A549 (cell line): Measurements from ENCODE around the gene MBOAT2. TPM values are rescaled to one million over a fixed set of nuclear protein-coding genes. Genes with fewer than 3 reads are reported as not detected.

Experiments
- ATAC-seq, 2 experiments: fragments of 200-7000 bp in 1 of 2; fragments of >200 bp in 1 of 2; cut with Nextera tagmentation in 1 of 2; cut with Tn5 transposase in 1 of 2; 3 replicates each; pipeline versions ENCODE4 v1.8.0 to v1.9.1; 2018 to 2020; ENCODE audit warnings: mild to moderate bottlenecking in 1 of 2, moderate library complexity in 1 of 2
- CTCF ChIA-PET: fragments of 300-600 bp; sonication (Branson Sonifier 250); formaldehyde crosslinking; extraction: SDS; loops from one replicate; lab custom pipeline; 2021; ENCODE audit warnings: antibody characterized with exemption, inconsistent platforms; lab: Yijun Ruan, JAX
- POLR2A ChIA-PET: fragments of 350-600 bp; formaldehyde crosslinking; extraction: SDS; loops from one replicate; lab custom pipeline; 2021; ENCODE audit warnings: antibody characterized with exemption, inconsistent platforms; lab: Yijun Ruan, JAX
- DNase-seq, 2 experiments: peaks; one replicate each; pipeline versions ENCODE4 v3.0.0 to v3.0.0-alpha.2; 2011 to 2016; ENCODE audit warnings: low read depth in 1 of 2, low spot score in 1 of 2
- FAIRE-seq: peaks from 2 replicates; lab custom pipeline; 2011; peaks lifted over from hg19 to GRCh38; lab: Jason Lieb, UNC
- H3K27ac ChIP-seq, 2 experiments: fragments of >200 bp; sonication (Bioruptor Twin); formaldehyde crosslinking; 3 replicates each; pipeline ENCODE4 v1.5.1; 2016 to 2017
- H3K4me1 ChIP-seq: fragments of >200 bp; sonication (Bioruptor Twin); formaldehyde crosslinking; 3 replicates; pipeline ENCODE4 v1.6.1; 2016
- H3K4me2 ChIP-seq: fragments of >200 bp; sonication (Bioruptor Twin); formaldehyde crosslinking; 3 replicates; pipeline ENCODE4 v1.6.1; 2016
- H3K4me3 ChIP-seq: fragments of >200 bp; sonication (Bioruptor Twin); formaldehyde crosslinking; 3 replicates; pipeline ENCODE4 v1.5.1; 2016
- H3K9me3 ChIP-seq: fragments of >200 bp; sonication (Bioruptor Twin); formaldehyde crosslinking; 3 replicates; pipeline ENCODE4 v1.6.1; 2016
- BHLHE40 ChIP-seq: IDR thresholded peaks from 2 replicates; pipeline ENCODE4 v1.6.1; 2012; ENCODE audit warnings: low read depth, low read length, inconsistent platforms
- CBX8 ChIP-seq: fragments of 200-600 bp; sonication (generic); IDR thresholded peaks from 2 replicates; pipeline ENCODE4 v1.6.1; 2016
- CHD2 ChIP-seq: fragments of 150-350 bp; IDR thresholded peaks from 2 replicates; pipeline ENCODE4 v1.6.1; 2014; ENCODE audit warnings: low read length; ENCODE audit not compliant: partially characterized antibody
- EHF ChIP-seq: fragments of 250-450 bp; sonication (Bioruptor Pico); IDR thresholded peaks from 2 replicates; pipeline ENCODE4 v1.5.0; 2020; ENCODE audit warnings: mild to moderate bottlenecking
- EHMT2 ChIP-seq: fragments of 200-600 bp; sonication (generic); IDR thresholded peaks from 2 replicates; pipeline ENCODE4 v1.6.1; 2016; ENCODE audit warnings: antibody characterized with exemption, low read depth, mild to moderate bottlenecking, moderate library complexity
- ESRRA ChIP-seq: fragments of 150-350 bp; IDR thresholded peaks from 2 replicates; pipeline ENCODE4 v1.6.1; 2014; ENCODE audit warnings: mild to moderate bottlenecking, low read length, borderline replicate concordance
- HDAC2 ChIP-seq: fragments of 200-600 bp; sonication (generic); IDR thresholded peaks from 2 replicates; pipeline ENCODE4 v1.6.1; 2016
- JUNB ChIP-seq: fragments of >200 bp; sonication (Bioruptor Twin); formaldehyde crosslinking; IDR thresholded peaks from 2 replicates; pipeline ENCODE4 v1.6.1; 2016
- KDM5A ChIP-seq: fragments of 200-600 bp; sonication (generic); IDR thresholded peaks from 2 replicates; pipeline ENCODE4 v1.6.1; 2016; ENCODE audit warnings: antibody characterized with exemption, mild to moderate bottlenecking
- MAFK ChIP-seq: fragments of 450-650 bp; IDR thresholded peaks from 2 replicates; pipeline ENCODE4 v1.6.1; 2014; ENCODE audit not compliant: partially characterized antibody
- POLR2A ChIP-seq: IDR thresholded peaks from 2 replicates; pipeline ENCODE4 v1.6.1; 2012; ENCODE audit warnings: mild to moderate bottlenecking, low read length
- POLR2AphosphoS2 ChIP-seq: conservative IDR thresholded peaks from 2 replicates; pipeline ENCODE4 v1.6.1; 2012; ENCODE audit warnings: low read length, improper control_type of control experiment, inconsistent platforms
- RAD21 ChIP-seq, 2 experiments: fragments of >200 bp in 1 of 2; sonication (Bioruptor Twin) in 1 of 2; formaldehyde crosslinking in 1 of 2; IDR thresholded peaks in 1 of 2; conservative IDR thresholded peaks in 1 of 2; 2 replicates in 1 of 2; 3 replicates in 1 of 2; pipeline ENCODE4 v1.6.1; 2012 to 2018; ENCODE audit warnings: inconsistent platforms in 1 of 2
- RCOR1 ChIP-seq: fragments of 150-350 bp; IDR thresholded peaks from 2 replicates; pipeline ENCODE4 v1.6.1; 2014; ENCODE audit warnings: antibody characterized with exemption, low read length, low read depth
- SMC3 ChIP-seq: fragments of >200 bp; sonication (Bioruptor Twin); formaldehyde crosslinking; IDR thresholded peaks from 3 replicates; pipeline ENCODE4 v1.6.1; 2018; ENCODE audit warnings: inconsistent platforms
- SREBF2 ChIP-seq: fragments of 450-650 bp; IDR thresholded peaks from 2 replicates; pipeline ENCODE4 v1.6.1; 2014; ENCODE audit warnings: mild to moderate bottlenecking, moderate library complexity
- ZFP36 ChIP-seq: fragments of 450-650 bp; IDR thresholded peaks from 2 replicates; pipeline ENCODE4 v1.6.1; 2014; ENCODE audit warnings: borderline replicate concordance; ENCODE audit not compliant: partially characterized antibody
- WGBS: methylation state at CpG from one replicate; pipeline ENCODE4 v1.1.6; 2017; ENCODE audit errors: missing lambda C conversion rate; 5-methylcytosine and 5-hydroxymethylcytosine counted together
- polyA plus RNA-seq, 4 experiments: library from polyadenylated mRNA; depleted of rRNA in 3 of 4; stranded (reverse); fragments of >200 nt; fragmentation: RNase III in 1 of 4; extraction: RNeasy Plus Mini Kit Qiagen cat#74134 plus additional on column Dnase treatment in 1 of 4; gene quantifications; 2 replicates in 3 of 4; 3 replicates in 1 of 4; pipeline ENCODE4 v1.2.3, GENCODE V29; 2011 to 2017
- TF ChIP-seq, protein P1 (sequence below): IDR thresholded peaks from 2 replicates; pipeline ENCODE4 v1.6.1; 2012; ENCODE audit warnings: low read depth, borderline replicate concordance
- TF ChIP-seq, protein P2 (sequence below): fragments of >200 bp; sonication (Bioruptor Twin); formaldehyde crosslinking; IDR thresholded peaks from 3 replicates; pipeline ENCODE4 v1.5.1; 2016
- TF ChIP-seq, protein P3 (sequence below): fragments of 450-650 bp; IDR thresholded peaks from 2 replicates; pipeline ENCODE4 v1.6.1; 2014; ENCODE audit warnings: antibody characterized with exemption
- TF ChIP-seq, protein P4 (sequence below): fragments of >200 bp; sonication (Bioruptor Twin); formaldehyde crosslinking; IDR thresholded peaks from 2 replicates; pipeline ENCODE4 v1.6.1; 2016
- TF ChIP-seq, protein P5 (sequence below): fragments of 150-350 bp; IDR thresholded peaks from 2 replicates; pipeline ENCODE4 v1.6.1; 2014; ENCODE audit warnings: low read depth, mild to moderate bottlenecking, low read length
- TF ChIP-seq, protein P6 (sequence below): fragments of 200-600 bp; sonication (generic); IDR thresholded peaks from 2 replicates; pipeline ENCODE4 v1.6.1; 2016; ENCODE audit warnings: antibody characterized with exemption, mild to moderate bottlenecking, moderate library complexity

Gene MBOAT2
- polyA plus RNA-seq, 2 of the 4 experiments (the other 2 are of a cell fraction) = 33.1 to 33.3 TPM

DNA sequence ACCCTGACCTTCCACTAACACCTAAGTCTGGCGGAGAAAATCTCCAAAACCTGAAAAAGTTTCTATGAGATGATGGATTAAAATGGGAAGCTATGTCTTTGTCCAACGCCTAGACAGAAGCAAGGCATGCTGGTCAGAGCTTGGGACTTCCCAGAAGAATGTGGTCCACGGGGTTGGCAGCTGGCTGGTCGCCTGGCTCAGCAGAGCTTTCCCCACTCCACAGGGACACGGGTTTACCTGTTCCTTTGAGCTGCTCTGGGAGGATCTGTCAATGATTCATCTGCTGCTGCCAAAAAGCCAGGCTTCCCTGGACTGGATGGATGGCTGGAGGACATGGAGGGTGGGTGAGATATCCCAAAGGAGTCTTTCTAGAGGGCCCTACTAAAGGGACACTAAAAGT, 10.8 kb downstream of the MBOAT2 start:
- Histone ChIP-seq H3K4me2 (no peak overlapping the region), H3K4me3 (no peak overlapping the region), H3K9me3 (no peaks in the 10 kb centered on the region), H3K27ac (no peak overlapping the region), H3K4me1 (no peaks in the 10 kb centered on the region)
- no peak for TF ChIP-seq KDM5A
- TF ChIP-seq, protein P1, sequence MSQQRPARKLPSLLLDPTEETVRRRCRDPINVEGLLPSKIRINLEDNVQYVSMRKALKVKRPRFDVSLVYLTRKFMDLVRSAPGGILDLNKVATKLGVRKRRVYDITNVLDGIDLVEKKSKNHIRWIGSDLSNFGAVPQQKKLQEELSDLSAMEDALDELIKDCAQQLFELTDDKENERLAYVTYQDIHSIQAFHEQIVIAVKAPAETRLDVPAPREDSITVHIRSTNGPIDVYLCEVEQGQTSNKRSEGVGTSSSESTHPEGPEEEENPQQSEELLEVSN = no peak
- no peak for TF ChIP-seq CHD2
- TF ChIP-seq, protein P2, sequence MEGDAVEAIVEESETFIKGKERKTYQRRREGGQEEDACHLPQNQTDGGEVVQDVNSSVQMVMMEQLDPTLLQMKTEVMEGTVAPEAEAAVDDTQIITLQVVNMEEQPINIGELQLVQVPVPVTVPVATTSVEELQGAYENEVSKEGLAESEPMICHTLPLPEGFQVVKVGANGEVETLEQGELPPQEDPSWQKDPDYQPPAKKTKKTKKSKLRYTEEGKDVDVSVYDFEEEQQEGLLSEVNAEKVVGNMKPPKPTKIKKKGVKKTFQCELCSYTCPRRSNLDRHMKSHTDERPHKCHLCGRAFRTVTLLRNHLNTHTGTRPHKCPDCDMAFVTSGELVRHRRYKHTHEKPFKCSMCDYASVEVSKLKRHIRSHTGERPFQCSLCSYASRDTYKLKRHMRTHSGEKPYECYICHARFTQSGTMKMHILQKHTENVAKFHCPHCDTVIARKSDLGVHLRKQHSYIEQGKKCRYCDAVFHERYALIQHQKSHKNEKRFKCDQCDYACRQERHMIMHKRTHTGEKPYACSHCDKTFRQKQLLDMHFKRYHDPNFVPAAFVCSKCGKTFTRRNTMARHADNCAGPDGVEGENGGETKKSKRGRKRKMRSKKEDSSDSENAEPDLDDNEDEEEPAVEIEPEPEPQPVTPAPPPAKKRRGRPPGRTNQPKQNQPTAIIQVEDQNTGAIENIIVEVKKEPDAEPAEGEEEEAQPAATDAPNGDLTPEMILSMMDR = no peak
- no peak for TF ChIP-seq CBX8
- no peak for TF ChIP-seq SREBF2
- no peak for TF ChIP-seq EHMT2
- TF ChIP-seq, protein P3, sequence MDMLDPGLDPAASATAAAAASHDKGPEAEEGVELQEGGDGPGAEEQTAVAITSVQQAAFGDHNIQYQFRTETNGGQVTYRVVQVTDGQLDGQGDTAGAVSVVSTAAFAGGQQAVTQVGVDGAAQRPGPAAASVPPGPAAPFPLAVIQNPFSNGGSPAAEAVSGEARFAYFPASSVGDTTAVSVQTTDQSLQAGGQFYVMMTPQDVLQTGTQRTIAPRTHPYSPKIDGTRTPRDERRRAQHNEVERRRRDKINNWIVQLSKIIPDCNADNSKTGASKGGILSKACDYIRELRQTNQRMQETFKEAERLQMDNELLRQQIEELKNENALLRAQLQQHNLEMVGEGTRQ = no peak
- TF ChIP-seq JUNB = no peak
- no peak for TF ChIP-seq ESRRA
- TF ChIP-seq, protein P4, sequence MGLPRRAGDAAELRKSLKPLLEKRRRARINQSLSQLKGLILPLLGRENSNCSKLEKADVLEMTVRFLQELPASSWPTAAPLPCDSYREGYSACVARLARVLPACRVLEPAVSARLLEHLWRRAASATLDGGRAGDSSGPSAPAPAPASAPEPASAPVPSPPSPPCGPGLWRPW = no peak
- TF ChIP-seq EHF (CRISPR knock-in tag) = no peak
- TF ChIP-seq, protein P5, sequence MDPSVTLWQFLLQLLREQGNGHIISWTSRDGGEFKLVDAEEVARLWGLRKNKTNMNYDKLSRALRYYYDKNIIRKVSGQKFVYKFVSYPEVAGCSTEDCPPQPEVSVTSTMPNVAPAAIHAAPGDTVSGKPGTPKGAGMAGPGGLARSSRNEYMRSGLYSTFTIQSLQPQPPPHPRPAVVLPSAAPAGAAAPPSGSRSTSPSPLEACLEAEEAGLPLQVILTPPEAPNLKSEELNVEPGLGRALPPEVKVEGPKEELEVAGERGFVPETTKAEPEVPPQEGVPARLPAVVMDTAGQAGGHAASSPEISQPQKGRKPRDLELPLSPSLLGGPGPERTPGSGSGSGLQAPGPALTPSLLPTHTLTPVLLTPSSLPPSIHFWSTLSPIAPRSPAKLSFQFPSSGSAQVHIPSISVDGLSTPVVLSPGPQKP = no peak
- no peak for TF ChIP-seq POLR2AphosphoS2
- WGBS = 64% methylated on average over 5 of the region's 5 CpGs
- POLR2A ChIA-PET = interaction anchor here (1.4 kb wide), 1 partner anchor 11 kb away, joined by 5 read pairs; the partner anchor contains the start of gene MBOAT2
- ATAC-seq (no peak), FAIRE-seq (no peak), DNase-seq (no peak)
- CTCF ChIA-PET = interaction anchor here (0.6 to 1.4 kb wide), 6 partner anchors 11 to 146 kb away, joined by 3 read pairs; no protein-coding TSS in a partner anchor

DNA sequence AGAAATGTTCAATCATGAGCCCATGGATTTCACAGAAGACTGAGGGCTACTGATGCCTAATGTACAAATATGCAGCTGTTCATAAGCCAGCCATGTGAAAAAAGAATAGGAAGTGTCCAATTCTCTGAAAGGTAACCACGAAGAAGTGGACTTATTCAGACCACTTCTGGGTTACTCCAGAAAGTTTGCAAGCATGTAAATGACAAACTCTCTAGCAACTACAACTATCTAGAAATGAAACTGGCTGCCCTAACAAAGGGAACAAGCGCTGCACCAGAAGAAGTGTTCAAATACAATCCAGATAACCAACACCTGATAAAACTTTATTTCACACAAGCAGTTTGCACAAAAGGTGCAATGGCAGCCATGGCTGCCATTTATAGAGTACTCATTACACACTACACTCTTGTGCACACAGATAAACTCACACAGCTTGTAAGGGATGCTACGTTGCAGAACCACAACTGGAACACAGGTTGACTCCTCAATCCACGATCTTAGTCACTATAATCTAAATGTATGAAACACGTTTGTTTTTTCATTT, 13.9 kb downstream of the MBOAT2 start:
- no peak overlapping the region for H3K4me2 ChIP-seq
- H3K27ac ChIP-seq = no peak overlapping the region
- CTCF ChIA-PET = interaction anchor here (0.6 kb wide), 1 partner anchor 13 kb away, joined by 3 read pairs; no protein-coding TSS in a partner anchor
- DNase-seq (no peak), FAIRE-seq (no peak), ATAC-seq (no peak)
- no peaks in the 10 kb centered on the region for H3K9me3 ChIP-seq
- peaks cover 6% of the 10 kb centered on the region; the same call in 2 of the 3 replicates for H3K4me1 ChIP-seq
- POLR2A ChIA-PET = interaction anchor here (1.1 kb wide), 1 partner anchor 14 kb away, joined by 3 read pairs; the partner anchor contains the start of gene MBOAT2
- H3K4me3 ChIP-seq = no peak overlapping the region
- WGBS = 79% methylated on average over 5 of the region's 5 CpGs
- TF ChIP-seq BHLHE40 (no peak), EHF (CRISPR knock-in tag) (no peak), POLR2A (no peak), HDAC2 (no peak), ZFP36 (no peak), CHD2 (no peak), MAFK (no peak), SMC3 (no peak), RCOR1 (no peak), RAD21 (conservative IDR thresholded peaks at IDR 0.05 in 1 of 2, IDR thresholded peaks at IDR 0.05 in 1 of 2) (no peak)
- TF ChIP-seq, protein P6, sequence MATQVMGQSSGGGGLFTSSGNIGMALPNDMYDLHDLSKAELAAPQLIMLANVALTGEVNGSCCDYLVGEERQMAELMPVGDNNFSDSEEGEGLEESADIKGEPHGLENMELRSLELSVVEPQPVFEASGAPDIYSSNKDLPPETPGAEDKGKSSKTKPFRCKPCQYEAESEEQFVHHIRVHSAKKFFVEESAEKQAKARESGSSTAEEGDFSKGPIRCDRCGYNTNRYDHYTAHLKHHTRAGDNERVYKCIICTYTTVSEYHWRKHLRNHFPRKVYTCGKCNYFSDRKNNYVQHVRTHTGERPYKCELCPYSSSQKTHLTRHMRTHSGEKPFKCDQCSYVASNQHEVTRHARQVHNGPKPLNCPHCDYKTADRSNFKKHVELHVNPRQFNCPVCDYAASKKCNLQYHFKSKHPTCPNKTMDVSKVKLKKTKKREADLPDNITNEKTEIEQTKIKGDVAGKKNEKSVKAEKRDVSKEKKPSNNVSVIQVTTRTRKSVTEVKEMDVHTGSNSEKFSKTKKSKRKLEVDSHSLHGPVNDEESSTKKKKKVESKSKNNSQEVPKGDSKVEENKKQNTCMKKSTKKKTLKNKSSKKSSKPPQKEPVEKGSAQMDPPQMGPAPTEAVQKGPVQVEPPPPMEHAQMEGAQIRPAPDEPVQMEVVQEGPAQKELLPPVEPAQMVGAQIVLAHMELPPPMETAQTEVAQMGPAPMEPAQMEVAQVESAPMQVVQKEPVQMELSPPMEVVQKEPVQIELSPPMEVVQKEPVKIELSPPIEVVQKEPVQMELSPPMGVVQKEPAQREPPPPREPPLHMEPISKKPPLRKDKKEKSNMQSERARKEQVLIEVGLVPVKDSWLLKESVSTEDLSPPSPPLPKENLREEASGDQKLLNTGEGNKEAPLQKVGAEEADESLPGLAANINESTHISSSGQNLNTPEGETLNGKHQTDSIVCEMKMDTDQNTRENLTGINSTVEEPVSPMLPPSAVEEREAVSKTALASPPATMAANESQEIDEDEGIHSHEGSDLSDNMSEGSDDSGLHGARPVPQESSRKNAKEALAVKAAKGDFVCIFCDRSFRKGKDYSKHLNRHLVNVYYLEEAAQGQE = no peak
- TF ChIP-seq, protein P4 = no peak
- TF ChIP-seq, protein P1 = no peak
